Measurements from ENCODE around the gene GNG12.

Gene GNG12

GRCh38 chr1:67760030-67760821, 73.0 kb downstream of the GNG12 start:
- DNase-seq, result peak in 7 of 10 donors; percentile 40 to 85 (median 55)
- intact Hi-C loops (cut with DNase I), result loop anchor here (1.0 to 10.0 kb wide), 4 partner anchors 75 to 585 kb away; partner anchors contain the start of gene GNG12

GRCh38 chr1:67759692-67760029, 73.6 kb downstream of the GNG12 start:
- DNase-seq, result no peak
- intact Hi-C loops (cut with DNase I), result loop anchor here (1.0 to 10.0 kb wide), 5 partner anchors 73 to 585 kb away; partner anchors contain the start of gene GNG12

GRCh38 chr1:67759066-67759465, 74.2 kb downstream of the GNG12 start:
- intact Hi-C loops (cut with DNase I), result loop anchor here (2.0 kb wide), 1 partner anchor 72 kb away; no protein-coding TSS in a partner anchor

GRCh38 chr1:67755619-67756018, 77.6 kb downstream of the GNG12 start:
- intact Hi-C loops (cut with DNase I), result no loop called here
- DNase-seq, result no peak

More at GRCh38 chr1:67759066-67759465, 74.2 kb downstream of the GNG12 start:
- DNase-seq, result no peak

- intact Hi-C loops (cut with DNase I), result no loop called here
- DNase-seq, result no peak
These were observed 78.1 kb downstream of the GNG12 start for GRCh38 chr1:67755160-67755559.

- intact Hi-C loops (cut with DNase I), result no loop called here
- no peak for DNase-seq
These were observed 78.7 kb downstream of the GNG12 start for GRCh38 chr1:67754526-67754920.

- peak in 1 of 10 donors; percentile 73 for DNase-seq
- intact Hi-C loops (cut with DNase I), result no loop called here
These were observed 79.3 kb downstream of the GNG12 start for GRCh38 chr1:67753776-67754525.

- DNase-seq, result no peak
- intact Hi-C loops (cut with DNase I), result no loop called here
These were observed 81.0 kb downstream of the GNG12 start for GRCh38 chr1:67752306-67752705.

- intact Hi-C loops (cut with DNase I), result no loop called here
- no peak for DNase-seq
These were observed 82.6 kb downstream of the GNG12 start for GRCh38 chr1:67750691-67751054.

GRCh38 chr1:67749844-67750690, 83.2 kb downstream of the GNG12 start:
- no peak for DNase-seq

GRCh38 chr1:67749263-67749843, 83.9 kb downstream of the GNG12 start:
- no peak for DNase-seq
- intact Hi-C loops (cut with DNase I), result no loop called here

More at GRCh38 chr1:67749844-67750690, 83.2 kb downstream of the GNG12 start:
- intact Hi-C loops (cut with DNase I), result no loop called here

- no peak for DNase-seq
- intact Hi-C loops (cut with DNase I), result no loop called here
These were observed 84.6 kb downstream of the GNG12 start for GRCh38 chr1:67748630-67749029.

GRCh38 chr1:67747671-67748546, 85.4 kb downstream of the GNG12 start:
- intact Hi-C loops (cut with DNase I), result no loop called here

GRCh38 chr1:67745875-67746698, 87.2 kb downstream of the GNG12 start:
- intact Hi-C loops (cut with DNase I), result no loop called here
- DNase-seq, result no peak

More at GRCh38 chr1:67747671-67748546, 85.4 kb downstream of the GNG12 start:
- DNase-seq, result no peak

- intact Hi-C loops (cut with DNase I), result no loop called here
These were observed 90.1 kb downstream of the GNG12 start for GRCh38 chr1:67743072-67743725.

GRCh38 chr1:67741736-67742135, 91.5 kb downstream of the GNG12 start:
- intact Hi-C loops (cut with DNase I), result no loop called here
- no peak for DNase-seq

More at GRCh38 chr1:67743072-67743725, 90.1 kb downstream of the GNG12 start:
- DNase-seq, result no peak

- DNase-seq, result no peak
- intact Hi-C loops (cut with DNase I), result no loop called here
These were observed 92.1 kb downstream of the GNG12 start for GRCh38 chr1:67741121-67741520.

GRCh38 chr1:67740543-67740942, 92.7 kb downstream of the GNG12 start:
- no peak for DNase-seq
- intact Hi-C loops (cut with DNase I), result no loop called here
